Heart right ventricle (tissue), 16 donors: ENCODE data around the gene MYOF. TPM values are rescaled to one million over a fixed set of nuclear protein-coding genes. Genes with fewer than 3 reads are reported as not detected.

Experiments used
- ATAC-seq, 8 donors: fragments of 200-7000 bp; cut with Tn5 transposase; one replicate each; pipeline ENCODE4 v1.9.1; 2020; ENCODE audit warnings: mild to moderate bottlenecking in 8 of 8, moderate library complexity in 8 of 8, moderate number of reproducible peaks in 1 of 8
- DNase-seq, 2 donors: peaks; one replicate each; pipeline ENCODE4 v3.0.0-alpha.2; 2020
- H3K27ac ChIP-seq, 10 donors: fragments of 200-600 bp; sonication (generic) in 2 of 10; one replicate each; pipeline versions ENCODE4 v1.5.0 to v1.8.0; 2020 to 2022; ENCODE audit warnings: mild to moderate bottlenecking in 3 of 10
- H3K27me3 ChIP-seq, 7 donors: fragments of 200-600 bp; one replicate each; pipeline ENCODE4 v1.8.0; 2021 to 2022; ENCODE audit warnings: mild to moderate bottlenecking in 2 of 7
- H3K36me3 ChIP-seq, 9 donors: fragments of 200-600 bp; sonication (generic) in 1 of 9; one replicate each; pipeline versions ENCODE4 v1.5.0 to v1.8.0; 2020 to 2022; ENCODE audit warnings: mild to moderate bottlenecking in 2 of 9
- H3K4me1 ChIP-seq, 9 donors: fragments of 200-600 bp; sonication (generic) in 1 of 9; one replicate each; pipeline versions ENCODE4 v1.5.0 to v1.8.0; 2020 to 2022; ENCODE audit warnings: mild to moderate bottlenecking in 4 of 9
- H3K4me3 ChIP-seq, 10 donors: fragments of 200-600 bp; sonication (generic) in 2 of 10; one replicate each; pipeline versions ENCODE4 v1.5.0 to v1.8.0; 2020 to 2022; ENCODE audit warnings: mild to moderate bottlenecking in 7 of 10, moderate library complexity in 2 of 10
- H3K9me3 ChIP-seq, 11 donors: fragments of 200-600 bp in 10 of 11; sonication (generic) in 2 of 11; one replicate each; pipeline versions ENCODE4 v1.5.0 to v1.8.0; 2013 to 2022; ENCODE audit warnings: mild to moderate bottlenecking in 2 of 11, control low read depth in 1 of 11, moderate library complexity in 1 of 11
- CTCF ChIP-seq, 9 donors: fragments of 200-600 bp; sonication (generic) in 2 of 9; IDR thresholded peaks; one replicate each; pipeline versions ENCODE4 v1.5.0 to v1.8.0; 2021 to 2022; ENCODE audit warnings: antibody characterized with exemption in 9 of 9, mild to moderate bottlenecking in 5 of 9, moderate library complexity in 1 of 9
- WGBS, 2 donors: extraction: QIAGEN DNeasy Blood & Tissue Kit; methylation state at CpG; one replicate each; pipeline ENCODE4 v1.1.7; 2013; ENCODE audit warnings: inconsistent platforms in 1 of 2; 5-methylcytosine and 5-hydroxymethylcytosine counted together
- intact Hi-C, 10 donors: fragments of 100-400 bp; cut with DNase I; formaldehyde crosslinking; loops; one replicate each; pipeline versions ENCODE4 v1.11.1 to v1.14.2; 2022
- polyA plus RNA-seq, 2 donors: library from polyadenylated mRNA; stranded (reverse); fragments of 200-250 nt; gene quantifications; one replicate each; pipeline ENCODE4 v1.2.3, GENCODE V29; 2013
- total RNA-seq, 10 donors: library from RNA; stranded (reverse); fragmentation: NEBNext Ultra II Directional in 3 of 10; extraction: Animal tissue kit (Norgen Biotek cat#: 25700) in 3 of 10; gene quantifications; one replicate each; pipeline versions ENCODE4 v1.2.1 to v1.2.4, GENCODE V29; 2021 to 2023
- donor health status: Arrhythmogenic right ventricular cardiomyopathy.
- donor health status: ischemic (EF 13 %, LVEDD 7.1; RV severe dilation, severe dysfunction).
- donor health status: healthy with polysubstance abuse.
- donor health status: DM: no; HTN: yes; CAD: no.
- donor health status: DM: no; HTN: no; CAD: no.
- donor health status: ischemic (EF 25% LVEDD 6.9; RV normal size, moderate dysfunction).
- donor health status: ischemic (EF 25% LVEDD 5.7; RV mildly dilated, moderate dysfunction).
- donor health status: healthy.
- donor health status: DM: yes; HTN: yes; CAD: no.
- donor health status: Ischemic cardiomyopathy.
- donor health status: ischemic (EF 35%, LVEDD 5.7; RV mildly dilated, moderate dysfunction).
- donor health status: nonischemic (EF 11% LVEDD 7.7; RV severe dilation, severe dysfunction).
- donor health status: DM: yes; HTN: yes; CAD: no.
- donor health status: PGD.
- donor health status: ischemic (EF 29% LVEDD 5.4; RV normal size, mild dysfunction).
- donor health status: nonischemic (EF 23%, LVEDD 6.1; RV moderate dilation, normal function).

The MYOF gene
- total and polyA plus RNA-seq, 12 donors = 14.5 to 54.6 (median 36.3) TPM

- intact Hi-C loops = no loop called here
- Histone ChIP-seq H3K36me3 (peaks cover 0 to 74% (median 0%) of the 10 kb centered on the region in 9 donors), H3K4me3 (no peak overlapping the region), H3K27ac (peak overlapping the region in 1 of 10 donors; percentile 75), H3K9me3 (no peaks in the 10 kb centered on the region), H3K27me3 (no peaks in the 10 kb centered on the region), H3K4me1 (peaks cover 0 to 40% (median 12%) of the 10 kb centered on the region in 9 donors)
- 62 to 74% methylated on average over 6 of the region's 6 CpGs for WGBS, 2 donors
- TF ChIP-seq CTCF (IDR thresholded peaks at IDR 0.05) = no peak
- no peak for DNase-seq
- no peak for ATAC-seq
Observed at GRCh38 chr10:93397020-93397419, 85.1 kb downstream of the MYOF start.

DNA sequence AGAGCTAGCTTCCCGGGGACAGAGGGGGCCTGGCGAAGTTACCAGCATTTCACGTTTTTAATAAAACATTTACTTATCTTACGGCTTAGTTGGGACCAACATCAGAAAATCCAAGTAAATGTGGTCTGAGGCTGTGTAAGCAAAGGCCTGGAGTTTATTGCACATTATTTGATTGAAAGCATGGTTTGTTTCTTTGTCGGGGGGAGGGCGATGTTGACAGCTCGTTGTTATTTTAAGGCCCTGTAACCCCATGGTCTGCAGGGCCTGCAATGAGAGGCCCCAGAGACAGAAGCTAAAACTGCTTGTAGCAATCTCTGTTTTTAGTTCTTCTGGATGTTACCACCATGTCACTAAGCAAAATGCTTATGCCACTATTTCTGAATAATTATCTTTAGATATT is 88.9 kb downstream of the MYOF start:
- DNase-seq (no peak), ATAC-seq (peak in 7 of 8 donors; percentile 43 to 74 (median 60))
- Histone ChIP-seq H3K9me3 (no peaks in the 10 kb centered on the region), H3K4me3 (peak overlapping the region in 5 of 10 donors; percentile 3 to 21 (median 6)), H3K36me3 (peaks cover 0 to 50% (median 0%) of the 10 kb centered on the region in 9 donors), H3K27me3 (no peaks in the 10 kb centered on the region), H3K27ac (peak overlapping the region; percentile 9 to 81 (median 61)), H3K4me1 (peaks cover 0 to 35% (median 23%) of the 10 kb centered on the region in 9 donors)
- 37% methylated on average over 7 of the region's 7 CpGs for WGBS, 2 donors
- TF ChIP-seq CTCF (IDR thresholded peaks at IDR 0.05) = no peak
- intact Hi-C loops = no loop called here

DNA sequence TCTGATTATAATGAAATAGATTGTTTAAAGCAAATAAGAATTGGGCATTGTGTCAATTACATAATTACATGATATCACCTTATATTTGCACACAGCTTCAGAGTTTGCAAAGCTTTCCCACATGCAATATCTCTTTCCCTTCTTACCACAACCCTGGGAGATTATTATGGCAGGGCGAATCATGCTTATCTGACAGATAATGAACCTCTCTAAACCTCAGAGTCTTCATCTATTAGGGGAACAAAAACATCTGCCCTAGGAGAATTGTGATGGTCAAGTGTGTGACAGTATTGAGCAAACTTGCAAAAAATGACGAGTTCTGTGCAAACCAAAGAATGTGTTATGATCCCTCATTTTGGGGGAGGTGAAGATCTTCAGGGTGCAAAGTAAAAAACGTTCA is 90.0 kb downstream of the MYOF start:
- no peaks in the 10 kb centered on the region for H3K9me3 ChIP-seq
- TF ChIP-seq CTCF (IDR thresholded peaks at IDR 0.05) = no peak
- H3K27ac ChIP-seq = peak overlapping the region in 5 of 10 donors; percentile 60 to 81 (median 65)
- intact Hi-C loops = no loop called here
- peak overlapping the region in 3 of 10 donors; percentile 3 to 18 (median 4) for H3K4me3 ChIP-seq
- H3K4me1 ChIP-seq = peaks cover 0 to 41% (median 23%) of the 10 kb centered on the region in 9 donors
- H3K27me3 ChIP-seq = no peaks in the 10 kb centered on the region
- H3K36me3 ChIP-seq = peaks cover 0 to 46% (median 0%) of the 10 kb centered on the region in 9 donors
- no peak for ATAC-seq
- no peak for DNase-seq
- 27 to 43% methylated on average over 3 of the region's 3 CpGs for WGBS, 2 donors

- no peak for ATAC-seq
- no peak for DNase-seq
- no peaks in the 10 kb centered on the region for H3K9me3 ChIP-seq
- intact Hi-C loops = no loop called here
- no peak for TF ChIP-seq CTCF (IDR thresholded peaks at IDR 0.05)
- H3K27ac ChIP-seq = peak overlapping the region in 4 of 10 donors; percentile 4 to 48 (median 27)
- H3K4me1 ChIP-seq = peaks cover 0 to 50% (median 16%) of the 10 kb centered on the region in 9 donors
- peaks cover 0 to 47% (median 0%) of the 10 kb centered on the region in 9 donors for H3K36me3 ChIP-seq
- WGBS, 2 donors = 72 to 73% methylated on average over 3 of the region's 3 CpGs
- H3K27me3 ChIP-seq = no peaks in the 10 kb centered on the region
- no peak overlapping the region for H3K4me3 ChIP-seq
Observed at GRCh38 chr10:93390306-93391090, 91.6 kb downstream of the MYOF start.
